Astrocyte of the hippocampus (primary cell): ENCODE data around the gene TTBK2.
"Not testable (repeated sequence)": the region's sequence is repeated elsewhere in the genome, so short reads cannot be mapped to it uniquely, and the experiment has no call there.

Source experiments
- DNase-seq: peaks from one replicate; pipeline ENCODE4 v3.0.0; 2011; ENCODE audit warnings: low read depth, low spot score

TTBK2 gene

GRCh38 chr15:42826251-42826890 is 94.2 kb downstream of the TTBK2 start:
- DNase-seq = peak; percentile 7

DNA sequence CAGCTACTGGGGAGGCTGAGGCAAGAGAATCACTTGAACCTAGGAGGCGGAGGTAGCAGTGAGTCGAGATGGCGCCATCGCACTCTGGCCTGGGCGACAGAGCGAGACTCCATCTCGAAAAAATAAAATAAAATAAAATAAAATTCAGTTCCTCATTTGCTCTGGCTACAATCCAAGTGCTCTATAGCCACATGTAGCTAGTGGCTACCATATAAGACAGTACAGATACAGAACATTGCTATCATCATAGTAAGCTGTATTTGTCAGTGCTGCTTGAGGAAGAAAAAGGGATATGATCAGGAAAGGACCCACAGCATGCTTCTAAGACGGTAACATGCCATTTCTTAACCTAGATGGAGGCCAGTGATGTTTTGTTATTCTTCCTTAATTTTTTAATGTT is 95.0 kb downstream of the TTBK2 start:
- no peak for DNase-seq

DNA sequence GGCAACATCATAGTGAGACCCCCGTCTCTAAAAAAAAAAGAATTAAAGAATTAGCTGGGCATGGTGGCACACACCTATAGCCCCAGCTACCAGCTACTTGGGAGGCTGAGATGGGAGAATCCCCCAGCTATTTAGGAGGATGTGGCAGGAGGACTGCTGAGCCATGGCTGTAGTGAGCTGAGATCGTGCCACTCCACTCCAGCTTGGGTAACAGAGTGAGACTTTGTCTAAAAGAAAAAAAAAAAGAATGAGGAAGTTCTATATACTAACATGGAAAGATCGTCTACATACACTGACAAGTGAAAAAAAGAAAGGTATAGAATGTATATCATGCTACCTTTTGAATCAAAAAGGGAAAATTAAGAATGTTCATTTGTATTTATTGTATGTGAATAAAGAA is 99.8 kb downstream of the TTBK2 start:
- no peak for DNase-seq

DNA sequence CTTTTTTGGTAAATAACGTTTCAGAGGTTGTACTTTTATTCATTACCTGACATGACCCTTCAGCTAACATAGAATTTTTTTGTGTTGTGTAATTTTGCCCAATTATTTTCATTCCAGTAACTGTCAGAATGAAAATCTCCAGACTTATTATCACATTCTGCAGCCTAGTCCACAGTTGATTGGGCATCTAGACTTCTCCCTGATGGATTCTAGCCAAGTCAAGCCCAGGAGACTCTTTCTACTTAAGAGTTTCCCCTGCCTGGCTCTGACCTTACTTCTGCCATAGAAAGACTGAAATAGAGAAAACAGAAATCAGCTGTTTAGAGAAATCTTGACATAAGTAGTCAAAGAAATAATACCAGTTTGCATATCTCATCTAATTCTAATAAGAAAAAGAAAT is 100.8 kb downstream of the TTBK2 start:
- DNase-seq = no peak

DNA sequence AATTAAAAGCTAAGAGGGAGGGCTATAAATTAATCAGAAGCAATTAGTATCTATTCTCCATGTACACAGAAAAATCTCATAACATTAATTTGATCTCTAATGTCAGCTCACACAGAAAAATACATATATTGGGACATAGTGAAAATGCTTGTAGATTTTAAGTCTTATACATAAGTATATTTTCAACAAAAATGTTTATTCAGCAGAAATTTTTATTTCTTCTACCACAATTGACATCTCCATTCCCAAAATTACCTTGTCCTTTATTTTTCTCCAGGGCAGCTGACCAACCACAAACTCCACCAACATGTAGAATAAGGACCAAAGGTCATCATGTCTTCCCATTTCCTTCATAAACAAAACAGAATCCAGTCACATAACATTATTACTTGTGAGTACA is 109.1 kb downstream of the TTBK2 start:
- DNase-seq = no peak

DNA sequence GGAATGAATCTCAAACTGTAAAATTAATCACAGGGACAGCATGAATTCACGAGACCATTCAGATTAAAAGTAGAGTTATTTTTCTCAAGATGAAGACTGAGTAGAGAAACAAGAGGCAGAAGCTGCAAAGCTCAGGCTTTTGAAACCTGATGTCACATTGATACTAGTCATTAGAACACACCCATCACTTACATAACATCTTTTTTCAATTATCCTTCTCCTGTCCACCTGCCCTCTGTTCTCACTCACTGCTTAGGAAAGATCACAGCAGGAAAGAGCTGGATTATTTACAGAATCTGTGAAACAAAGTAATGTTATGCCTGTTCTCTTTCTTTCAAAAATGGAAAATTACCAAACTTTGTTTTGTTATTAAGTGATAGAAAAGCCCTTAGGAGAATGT is 111.7 kb downstream of the TTBK2 start:
- DNase-seq = no peak

- DNase-seq = no peak
These were observed 115.3 kb downstream of the TTBK2 start for GRCh38 chr15:42805266-42805665.

GRCh38 chr15:42804739-42805138 is 115.8 kb downstream of the TTBK2 start:
- no peak for DNase-seq

DNA sequence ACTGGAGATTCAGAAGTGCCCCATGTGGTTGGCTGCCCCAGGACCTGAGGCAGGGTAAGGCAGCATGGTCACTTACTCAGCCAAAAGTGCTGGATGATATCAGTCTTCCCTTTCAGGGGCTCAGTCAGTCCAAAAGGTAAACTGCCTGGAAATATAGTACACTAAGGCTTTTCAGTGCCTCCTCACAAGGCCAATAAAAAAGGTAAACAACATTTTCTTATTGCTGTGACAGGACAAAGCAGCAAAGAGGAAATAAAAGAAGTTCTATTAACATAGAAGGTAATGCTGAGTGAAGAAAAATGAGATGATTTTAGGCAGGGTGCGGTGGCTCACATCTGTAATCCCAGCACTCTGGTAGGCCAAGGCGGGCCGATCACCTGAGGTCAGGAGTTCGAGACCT is 117.1 kb downstream of the TTBK2 start:
- no peak for DNase-seq

GRCh38 chr15:42802168-42802567 is 118.4 kb downstream of the TTBK2 start:
- DNase-seq = no peak

- no peak for DNase-seq
These were observed 119.7 kb downstream of the TTBK2 start for GRCh38 chr15:42800731-42801474.

- no peak for DNase-seq
These were observed 121.8 kb downstream of the TTBK2 start for GRCh38 chr15:42798802-42799201.

DNA sequence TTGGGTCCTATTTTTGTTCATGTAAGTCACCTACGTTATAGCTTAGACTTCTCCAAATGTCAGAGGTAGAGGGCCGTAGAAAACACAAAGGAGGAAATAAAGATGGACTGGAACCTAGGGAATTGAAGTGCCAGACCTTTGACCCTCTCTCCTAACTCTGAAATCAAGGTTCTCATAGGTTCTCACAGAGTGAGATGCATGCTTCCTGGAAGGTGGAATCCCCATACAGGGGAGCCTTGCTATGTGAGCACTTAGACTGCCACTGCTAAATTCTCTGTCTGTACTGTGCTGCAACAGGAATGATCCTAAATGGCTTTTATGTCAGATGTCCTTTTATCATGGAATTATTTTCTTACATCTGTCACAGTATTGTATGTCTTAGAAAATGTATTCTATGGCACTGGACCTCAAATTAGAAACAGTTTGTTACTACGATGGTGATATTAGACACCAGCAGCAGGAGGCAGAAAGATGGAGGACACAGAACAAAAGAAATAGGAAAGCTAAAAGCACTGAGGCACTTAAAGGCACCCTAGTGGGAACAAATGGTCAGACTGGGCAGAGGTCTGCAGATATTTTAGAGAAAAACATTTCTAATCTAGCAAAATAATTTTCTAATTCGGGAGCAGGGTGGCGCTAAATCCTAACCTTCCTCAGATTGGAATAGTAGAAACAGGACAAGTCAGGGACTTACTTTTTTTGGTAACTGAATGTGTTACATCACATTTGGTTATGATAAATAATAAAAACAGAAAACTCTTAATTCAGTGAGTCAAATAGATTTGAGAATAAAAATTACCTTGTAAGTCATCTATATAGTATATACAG is 123.4 kb downstream of the TTBK2 start:
- no peak for DNase-seq

DNA sequence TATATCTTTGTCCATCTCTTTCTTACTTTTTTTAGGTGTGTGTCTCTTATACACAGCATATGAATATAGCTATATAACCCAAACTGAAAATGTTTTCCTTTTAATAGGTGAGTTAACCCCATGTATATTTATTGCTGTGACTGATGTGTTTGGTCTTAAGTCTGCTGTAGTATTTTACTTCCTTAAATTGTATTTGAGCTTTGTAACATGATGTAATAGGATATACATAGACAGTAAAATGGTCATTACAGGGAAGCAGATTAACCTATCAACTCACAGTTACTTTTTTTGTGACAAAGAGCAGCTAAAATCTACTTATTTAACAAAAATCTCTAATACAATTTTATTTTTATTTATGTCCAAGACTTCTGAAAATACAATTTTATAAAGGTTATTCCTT is 131.9 kb downstream of the TTBK2 start:
- no peak for DNase-seq

GRCh38 chr15:42786978-42787377 is 133.6 kb downstream of the TTBK2 start:
- DNase-seq = no peak

DNA sequence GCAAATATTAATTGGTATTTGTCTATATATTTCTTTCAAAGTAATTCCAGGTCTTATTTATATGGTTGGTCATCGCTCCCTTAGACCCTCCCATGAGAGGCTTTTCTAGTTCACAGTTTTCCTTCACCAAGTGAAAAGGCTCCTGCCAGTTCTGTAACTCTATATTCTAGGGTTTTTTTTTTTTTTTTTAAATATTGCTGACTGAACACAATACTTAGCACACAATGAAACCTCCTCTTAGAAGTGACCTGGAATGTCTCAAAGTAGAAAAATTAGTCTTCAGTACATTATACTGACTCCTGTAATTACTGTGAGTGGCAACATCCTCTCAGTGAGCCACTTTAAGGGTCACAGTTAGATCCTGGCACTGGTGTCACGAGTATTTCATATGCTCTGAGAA is 135.0 kb downstream of the TTBK2 start:
- no peak for DNase-seq

GRCh38 chr15:42784705-42785104 is 135.9 kb downstream of the TTBK2 start:
- no peak for DNase-seq

- DNase-seq = no peak
These were observed 137.9 kb downstream of the TTBK2 start for GRCh38 chr15:42782716-42783115.

GRCh38 chr15:42775416-42775815 is 145.2 kb downstream of the TTBK2 start:
- no peak for DNase-seq

DNA sequence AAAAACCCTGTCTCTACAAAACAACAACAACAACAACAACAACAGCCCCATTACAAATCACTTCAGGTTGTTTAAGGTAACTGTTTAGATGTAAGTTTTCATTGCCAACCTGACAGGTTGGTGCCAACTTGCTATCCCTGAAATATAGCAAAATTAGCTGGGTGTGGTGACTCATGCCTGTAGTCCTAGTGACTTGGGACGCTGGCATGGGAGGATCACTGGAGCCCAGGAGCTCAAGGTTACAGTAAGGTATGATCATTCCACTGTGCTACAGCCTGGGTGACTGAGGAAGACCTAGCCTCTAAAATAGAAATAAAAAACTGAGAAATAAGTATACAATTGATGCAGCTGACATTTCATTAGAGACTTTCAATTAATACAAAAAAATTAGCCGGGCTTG is 147.7 kb downstream of the TTBK2 start:
- DNase-seq = no peak

DNA sequence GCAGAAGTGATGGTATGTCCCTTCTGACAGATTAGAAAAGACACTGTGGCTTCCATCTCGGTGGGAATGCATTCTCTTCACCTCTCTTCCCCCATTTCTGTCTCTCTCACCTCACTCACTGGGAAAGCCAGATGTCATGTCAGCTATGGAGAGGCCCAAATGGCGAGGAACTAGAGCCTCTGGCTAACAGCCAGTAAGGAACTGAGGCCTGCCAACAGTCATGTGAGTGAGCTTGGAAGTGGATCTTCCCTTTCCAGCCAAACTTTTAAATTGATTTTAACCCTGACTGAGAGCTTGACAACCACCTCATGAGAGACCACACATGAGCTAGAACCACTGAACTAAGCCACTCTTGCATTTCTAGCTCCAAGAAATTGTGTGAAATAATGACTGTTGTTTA is 148.4 kb downstream of the TTBK2 start:
- no peak for DNase-seq

GRCh38 chr15:42766109-42766508 is 154.5 kb downstream of the TTBK2 start:
- DNase-seq = not testable (repeated sequence)
